Hepatocyte (in vitro differentiated cells): ENCODE measurements around the gene ZMYND10. TPM values are rescaled to one million over a fixed set of nuclear protein-coding genes. Genes with fewer than 3 reads are reported as not detected.
A peak's percentile ranks its signal among the peaks of the same experiment; 100 is the strongest.

Experiments used
- DNase-seq: peaks from one replicate; pipeline ENCODE4 v3.0.0-alpha.2; 2016; ENCODE audit warnings: low spot score
- H2AFZ ChIP-seq: fragments of 200-600 bp; sonication (generic); 2 replicates; pipeline ENCODE4 v1.6.0; 2016; ENCODE audit warnings: antibody characterized with exemption, mild to moderate bottlenecking
- H3K27ac ChIP-seq: fragments of 200-600 bp; sonication (generic); 2 replicates; pipeline ENCODE4 v1.5.1; 2016; ENCODE audit warnings: mild to moderate bottlenecking
- H3K27me3 ChIP-seq: fragments of 200-600 bp; sonication (generic); 2 replicates; pipeline ENCODE4 v1.6.1; 2016
- H3K36me3 ChIP-seq: fragments of 200-600 bp; sonication (generic); replicated peaks from 2 replicates; pipeline ENCODE4 v1.5.1; 2016; ENCODE audit warnings: low read depth; ENCODE audit not compliant: insufficient read depth
- H3K4me1 ChIP-seq: fragments of 200-600 bp; sonication (generic); 2 replicates; pipeline ENCODE4 v1.5.1; 2016; ENCODE audit warnings: mild to moderate bottlenecking, moderate library complexity; ENCODE audit not compliant: insufficient read depth
- H3K4me2 ChIP-seq: fragments of 200-600 bp; sonication (generic); 2 replicates; pipeline ENCODE4 v1.6.0; 2016
- H3K4me3 ChIP-seq: fragments of 200-600 bp; sonication (generic); 2 replicates; pipeline ENCODE4 v1.5.1; 2016; ENCODE audit warnings: mild to moderate bottlenecking
- H3K79me2 ChIP-seq: fragments of 200-600 bp; sonication (generic); 2 replicates; pipeline ENCODE4 v1.6.0; 2017; ENCODE audit warnings: mild to moderate bottlenecking
- H3K9me2 ChIP-seq: fragments of 200-600 bp; sonication (generic); replicated peaks from 2 replicates; pipeline ENCODE4 v1.6.0; 2017; ENCODE audit warnings: mild to moderate bottlenecking; ENCODE audit not compliant: insufficient read depth
- H3K9me3 ChIP-seq: fragments of 200-600 bp; sonication (generic); 2 replicates; pipeline ENCODE4 v1.5.1; 2016; ENCODE audit warnings: low read depth, mild to moderate bottlenecking
- H4K20me1 ChIP-seq: fragments of 200-600 bp; sonication (generic); 2 replicates; pipeline ENCODE4 v1.6.0; 2016; ENCODE audit warnings: mild to moderate bottlenecking; ENCODE audit not compliant: insufficient read depth, poor library complexity, severe bottlenecking
- EZH2 ChIP-seq: fragments of 200-600 bp; sonication (generic); IDR thresholded peaks from 2 replicates; pipeline ENCODE4 v1.6.1; 2016; ENCODE audit warnings: antibody characterized with exemption, mild to moderate bottlenecking, borderline replicate concordance
- EZH2phosphoT487 ChIP-seq: fragments of 200-600 bp; sonication (generic); IDR thresholded peaks from one replicate; pipeline ENCODE4 v1.6.1; 2018; ENCODE audit warnings: antibody characterized with exemption, mild to moderate bottlenecking, low read depth, moderate library complexity; ENCODE audit not compliant: unreplicated experiment, severe bottlenecking
- WGBS: methylation state at CpG from one replicate; pipeline ENCODE4 v1.1.6; 2016; ENCODE audit warnings: low lambda C conversion rate; ENCODE audit errors: missing lambda C conversion rate; 5-methylcytosine and 5-hydroxymethylcytosine counted together
- polyA plus RNA-seq: library from polyadenylated mRNA; unstranded; fragments of >200 nt; fragmentation: Nextera tagmentation; extraction: Ambion mirVana; gene quantifications from 2 replicates; pipeline ENCODE4 v1.2.1, GENCODE V29; 2016
- total RNA-seq: library from RNA; depleted of rRNA; stranded (reverse); fragments of >200 nt; gene quantifications from 2 replicates; pipeline ENCODE4 v1.2.3, GENCODE V29; 2014
- TF ChIP-seq, protein P1 (sequence below): fragments of 200-600 bp; sonication (generic); IDR thresholded peaks from 2 replicates; pipeline ENCODE4 v1.5.1; 2016; ENCODE audit warnings: antibody characterized with exemption, mild to moderate bottlenecking; ENCODE audit not compliant: poor library complexity

ZMYND10 gene
- total and polyA plus RNA-seq, 2 experiments from 2014 or later: 0.20 to 0.77 TPM

GRCh38 chr3:50323614-50324199 lies 21.8 kb downstream of the ZMYND10 start:
- no peaks in the 10 kb centered on the region for H3K27me3 ChIP-seq
- H3K4me3 ChIP-seq: no peak overlapping the region
- peaks cover 41% of the 10 kb centered on the region for H3K79me2 ChIP-seq
- peak overlapping the region; percentile 100 for H3K27ac ChIP-seq
- no peak for TF ChIP-seq EZH2phosphoT487
- no peak overlapping the region for H3K4me2 ChIP-seq
- 86% methylated on average over 5 of the region's 5 CpGs for WGBS
- H2AFZ ChIP-seq: no peak overlapping the region
- peaks cover 41% of the 10 kb centered on the region for H3K4me1 ChIP-seq
- H3K9me3 ChIP-seq: no peaks in the 10 kb centered on the region
- no peaks in the 10 kb centered on the region for H3K9me2 ChIP-seq
- no peak for DNase-seq
- peaks cover 2% of the 10 kb centered on the region for H4K20me1 ChIP-seq
- H3K36me3 ChIP-seq: no peaks in the 10 kb centered on the region

DNA sequence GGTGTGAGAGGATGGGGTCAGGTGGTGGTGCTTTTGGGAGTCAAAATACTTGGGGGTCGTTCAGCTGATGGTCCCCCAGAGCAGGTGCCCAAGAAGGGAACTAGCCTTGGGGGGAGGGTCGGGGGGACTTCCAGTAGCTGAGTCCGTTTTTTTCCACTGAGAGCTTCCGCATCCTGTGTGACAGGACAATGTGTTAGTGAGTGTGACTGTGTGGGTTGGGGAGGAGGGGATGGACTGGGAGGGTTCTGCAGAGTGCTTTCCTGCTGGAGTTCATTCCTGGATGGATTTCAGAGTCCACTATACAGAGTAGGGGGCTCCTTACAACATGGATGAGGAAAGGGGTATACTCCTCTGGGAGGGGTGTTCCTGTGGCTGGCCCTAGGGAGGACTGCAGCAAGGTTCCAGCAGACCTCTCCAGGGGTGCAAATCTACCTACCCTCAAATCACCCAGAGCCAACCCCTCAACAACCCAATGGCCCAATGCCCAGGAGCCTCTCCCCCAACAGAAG lies 22.4 kb downstream of the ZMYND10 start:
- peaks cover 46% of the 10 kb centered on the region for H3K79me2 ChIP-seq
- H4K20me1 ChIP-seq: peaks cover 2% of the 10 kb centered on the region
- H3K27me3 ChIP-seq: no peaks in the 10 kb centered on the region
- no peak overlapping the region for H2AFZ ChIP-seq
- H3K4me2 ChIP-seq: peak overlapping the region; percentile 97
- no peaks in the 10 kb centered on the region for H3K36me3 ChIP-seq
- 70% methylated on average over 4 of the region's 4 CpGs for WGBS
- H3K4me1 ChIP-seq: peaks cover 45% of the 10 kb centered on the region
- H3K4me3 ChIP-seq: no peak overlapping the region
- DNase-seq: no peak
- H3K27ac ChIP-seq: peak overlapping the region; percentile 100
- TF ChIP-seq, protein P1, sequence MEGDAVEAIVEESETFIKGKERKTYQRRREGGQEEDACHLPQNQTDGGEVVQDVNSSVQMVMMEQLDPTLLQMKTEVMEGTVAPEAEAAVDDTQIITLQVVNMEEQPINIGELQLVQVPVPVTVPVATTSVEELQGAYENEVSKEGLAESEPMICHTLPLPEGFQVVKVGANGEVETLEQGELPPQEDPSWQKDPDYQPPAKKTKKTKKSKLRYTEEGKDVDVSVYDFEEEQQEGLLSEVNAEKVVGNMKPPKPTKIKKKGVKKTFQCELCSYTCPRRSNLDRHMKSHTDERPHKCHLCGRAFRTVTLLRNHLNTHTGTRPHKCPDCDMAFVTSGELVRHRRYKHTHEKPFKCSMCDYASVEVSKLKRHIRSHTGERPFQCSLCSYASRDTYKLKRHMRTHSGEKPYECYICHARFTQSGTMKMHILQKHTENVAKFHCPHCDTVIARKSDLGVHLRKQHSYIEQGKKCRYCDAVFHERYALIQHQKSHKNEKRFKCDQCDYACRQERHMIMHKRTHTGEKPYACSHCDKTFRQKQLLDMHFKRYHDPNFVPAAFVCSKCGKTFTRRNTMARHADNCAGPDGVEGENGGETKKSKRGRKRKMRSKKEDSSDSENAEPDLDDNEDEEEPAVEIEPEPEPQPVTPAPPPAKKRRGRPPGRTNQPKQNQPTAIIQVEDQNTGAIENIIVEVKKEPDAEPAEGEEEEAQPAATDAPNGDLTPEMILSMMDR: no peak
- TF ChIP-seq EZH2phosphoT487 (no peak), EZH2 (no peak)
- H3K9me2 ChIP-seq: no peaks in the 10 kb centered on the region
- H3K9me3 ChIP-seq: no peaks in the 10 kb centered on the region

DNA sequence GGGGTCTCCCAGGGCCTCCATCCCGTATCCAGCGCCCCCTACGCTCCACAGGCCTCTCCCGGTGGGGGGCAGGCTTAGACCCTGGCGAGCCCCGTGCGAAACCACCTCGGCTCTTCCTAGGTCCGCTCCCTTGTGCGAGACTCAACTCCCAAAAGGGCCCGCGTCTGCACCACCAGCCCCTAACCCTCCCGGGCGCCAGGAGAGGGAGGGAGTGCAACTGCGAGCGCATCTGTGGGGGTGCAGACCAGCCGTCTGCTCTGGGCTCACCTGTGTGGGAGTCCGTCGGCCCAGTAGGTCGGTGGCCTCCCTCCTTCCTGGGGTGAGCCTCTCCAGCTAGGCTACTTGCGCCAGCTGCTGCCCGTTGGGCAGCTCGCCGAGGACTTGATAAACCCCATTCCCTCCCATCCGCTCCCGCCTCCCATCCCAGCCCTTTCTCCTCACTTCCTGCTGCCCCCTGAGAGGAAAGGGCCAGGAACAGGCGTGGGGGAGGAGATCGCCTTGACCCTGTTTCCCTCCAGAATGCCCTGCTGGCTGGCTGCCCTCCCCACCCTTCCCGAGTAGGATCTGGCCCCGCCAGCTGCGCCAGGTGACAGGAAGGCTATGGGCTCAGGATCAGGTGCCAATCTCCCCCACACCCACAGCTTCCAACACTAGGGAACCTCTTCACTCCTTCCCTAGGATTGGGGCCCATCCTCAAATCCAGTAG lies 23.0 kb downstream of the ZMYND10 start, which contains the start of gene HYAL2:
Gene HYAL2 (minus strand): TSS at position 360 of the 706 bp plus-strand sequence. CDS start 2,256 bp downstream, outside the sequence.
- H3K4me3 ChIP-seq: peak within 1 kb of the TSS; percentile 88
- peaks cover 48% of the 10 kb centered on the region for H3K79me2 ChIP-seq
- 44% methylated on average over 31 of the region's 31 CpGs for WGBS
- no peaks in the 10 kb centered on the region for H3K36me3 ChIP-seq
- H3K27me3 ChIP-seq: no peaks in the 10 kb centered on the region
- H4K20me1 ChIP-seq: peaks cover 3% of the 10 kb centered on the region
- H2AFZ ChIP-seq: peak within 1 kb of the TSS; percentile 84
- TF ChIP-seq EZH2phosphoT487 (no peak), EZH2 (no peak)
- no peak for DNase-seq
- no peaks in the 10 kb centered on the region for H3K9me2 ChIP-seq
- H3K4me2 ChIP-seq: peak within 1 kb of the TSS; percentile 97
- H3K27ac ChIP-seq: peak within 1 kb of the TSS; percentile 100
- H3K4me1 ChIP-seq: peaks cover 51% of the 10 kb centered on the region
- H3K9me3 ChIP-seq: no peaks in the 10 kb centered on the region

DNA sequence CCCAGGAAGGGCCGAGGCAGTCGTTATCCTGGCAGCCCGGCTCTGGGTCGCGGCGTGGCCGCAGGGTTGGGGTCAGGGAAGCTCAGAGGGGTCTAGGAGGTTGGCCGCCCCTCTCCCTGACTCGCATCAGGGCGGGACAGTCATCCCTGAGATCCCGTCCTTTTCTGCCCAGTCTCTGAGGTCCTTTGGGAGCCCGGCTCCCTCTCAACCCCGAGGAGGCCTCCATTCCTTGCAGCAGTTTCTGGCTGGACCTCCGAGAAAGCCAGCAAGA lies 23.5 kb downstream of the ZMYND10 start:
- Histone ChIP-seq H3K36me3 (no peaks in the 10 kb centered on the region), H3K9me3 (no peaks in the 10 kb centered on the region), H3K27ac (peak overlapping the region; percentile 100), H3K4me1 (peaks cover 51% of the 10 kb centered on the region), H3K79me2 (peaks cover 44% of the 10 kb centered on the region), H3K9me2 (no peaks in the 10 kb centered on the region), H2AFZ (peak overlapping the region; percentile 84), H4K20me1 (peaks cover 5% of the 10 kb centered on the region), H3K4me2 (peak overlapping the region; percentile 97), H3K27me3 (no peaks in the 10 kb centered on the region), H3K4me3 (peak overlapping the region; percentile 88)
- 10% methylated on average over 14 of the region's 14 CpGs for WGBS
- TF ChIP-seq EZH2phosphoT487: no peak
- TF ChIP-seq EZH2: no peak
- TF ChIP-seq, protein P1: no peak
- DNase-seq: no peak
